ENCODE measurements around the gene SZRD1.

SZRD1 gene

DNA sequence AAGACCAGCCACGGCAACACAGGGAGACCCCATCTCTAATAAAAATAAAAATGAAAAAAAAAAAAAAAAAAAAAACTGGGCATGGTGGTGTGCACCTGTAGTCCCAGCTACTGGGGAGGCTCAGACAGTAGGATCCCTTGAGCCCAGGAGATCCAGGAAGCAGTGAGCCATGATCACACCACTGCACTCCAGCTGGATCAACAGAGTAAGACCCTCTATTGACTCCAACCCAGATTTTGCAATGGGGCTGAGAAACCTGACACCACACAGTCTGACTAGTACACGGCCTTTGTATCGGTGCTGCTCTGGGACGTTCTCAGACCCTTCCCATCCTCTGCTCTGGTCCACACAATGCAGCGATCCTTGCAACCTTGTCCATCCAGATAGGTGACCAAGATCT lies 38.4 kb downstream of the SZRD1 start:
- DNase-seq (ENCODE audit: low spot score) = no peak
- ChIA-PET CTCF (no interaction called here), POLR2A (ENCODE audit: low non-redundant PET) (no interaction called here)
- TF ChIP-seq, protein P1, sequence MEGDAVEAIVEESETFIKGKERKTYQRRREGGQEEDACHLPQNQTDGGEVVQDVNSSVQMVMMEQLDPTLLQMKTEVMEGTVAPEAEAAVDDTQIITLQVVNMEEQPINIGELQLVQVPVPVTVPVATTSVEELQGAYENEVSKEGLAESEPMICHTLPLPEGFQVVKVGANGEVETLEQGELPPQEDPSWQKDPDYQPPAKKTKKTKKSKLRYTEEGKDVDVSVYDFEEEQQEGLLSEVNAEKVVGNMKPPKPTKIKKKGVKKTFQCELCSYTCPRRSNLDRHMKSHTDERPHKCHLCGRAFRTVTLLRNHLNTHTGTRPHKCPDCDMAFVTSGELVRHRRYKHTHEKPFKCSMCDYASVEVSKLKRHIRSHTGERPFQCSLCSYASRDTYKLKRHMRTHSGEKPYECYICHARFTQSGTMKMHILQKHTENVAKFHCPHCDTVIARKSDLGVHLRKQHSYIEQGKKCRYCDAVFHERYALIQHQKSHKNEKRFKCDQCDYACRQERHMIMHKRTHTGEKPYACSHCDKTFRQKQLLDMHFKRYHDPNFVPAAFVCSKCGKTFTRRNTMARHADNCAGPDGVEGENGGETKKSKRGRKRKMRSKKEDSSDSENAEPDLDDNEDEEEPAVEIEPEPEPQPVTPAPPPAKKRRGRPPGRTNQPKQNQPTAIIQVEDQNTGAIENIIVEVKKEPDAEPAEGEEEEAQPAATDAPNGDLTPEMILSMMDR (conservative IDR thresholded peaks at IDR 0.05; ENCODE audit: low read depth) = no peak
- no peak overlapping the region for H3K27ac ChIP-seq

DNA sequence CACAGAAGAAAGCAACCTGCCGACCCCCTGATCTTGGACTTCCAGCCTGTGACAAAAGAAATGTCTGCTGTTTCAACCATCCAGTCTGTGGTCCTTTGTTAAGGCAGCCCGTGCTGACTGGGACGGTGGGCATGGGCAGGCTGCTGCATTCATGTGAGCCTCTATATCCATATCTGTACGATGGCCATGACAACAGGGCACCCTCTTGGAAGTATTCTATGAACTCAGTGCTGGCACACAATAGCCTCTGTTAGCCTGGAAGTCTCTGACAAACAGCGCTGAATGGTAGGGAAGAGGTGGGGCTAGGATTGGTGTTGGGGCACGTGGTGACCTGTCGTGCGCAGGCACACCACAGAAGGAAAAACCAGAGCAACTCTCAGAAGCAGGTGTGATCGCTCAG lies 39.8 kb downstream of the SZRD1 start:
- TF ChIP-seq, protein P1 (conservative IDR thresholded peaks at IDR 0.05; ENCODE audit: low read depth) = no peak

DNA sequence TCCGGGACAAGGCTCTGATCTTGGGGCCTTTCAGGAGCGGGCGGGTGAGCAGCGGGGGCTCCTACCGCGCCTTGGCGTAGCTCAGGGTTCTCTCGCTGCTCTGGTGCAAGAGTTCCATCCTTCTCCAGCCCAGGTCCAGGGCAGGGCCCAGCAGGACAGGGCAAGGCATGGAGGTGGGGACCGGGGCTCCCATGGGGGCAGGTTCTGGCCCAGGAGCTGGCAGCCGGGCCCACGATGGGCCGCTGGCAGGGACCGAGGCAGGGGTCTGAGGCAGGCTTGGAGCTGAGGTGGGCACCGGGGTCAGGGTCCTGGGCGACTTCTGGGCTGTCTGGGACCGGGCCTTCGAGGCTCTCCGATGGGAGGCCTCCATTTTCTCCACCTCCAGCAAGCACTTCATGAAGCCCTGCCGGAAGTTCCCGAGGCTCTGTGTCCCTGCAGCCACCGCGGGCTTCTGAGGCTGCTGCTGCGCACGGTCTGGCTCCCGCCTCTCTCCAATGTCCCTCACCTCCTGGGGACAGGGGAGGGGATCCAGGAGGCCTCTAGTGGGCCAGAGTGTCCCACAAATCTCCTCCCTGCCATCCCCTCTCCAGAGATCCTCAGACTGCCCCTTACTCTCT lies 42.6 kb downstream of the SZRD1 start:
- POLR2A ChIA-PET (ENCODE audit: low non-redundant PET) = no interaction called here
- DNase-seq (ENCODE audit: low spot score) = no peak
- CTCF ChIA-PET = no interaction called here
- TF ChIP-seq, protein P1 (conservative IDR thresholded peaks at IDR 0.05; ENCODE audit: low read depth) = no peak
- H3K27ac ChIP-seq = no peak overlapping the region

More for the DNA sequence above, 39.8 kb downstream of the SZRD1 start:
- ChIA-PET POLR2A (ENCODE audit: low non-redundant PET) (no interaction called here), CTCF (no interaction called here)
- DNase-seq (ENCODE audit: low spot score) = no peak
- no peak overlapping the region for H3K27ac ChIP-seq

DNA sequence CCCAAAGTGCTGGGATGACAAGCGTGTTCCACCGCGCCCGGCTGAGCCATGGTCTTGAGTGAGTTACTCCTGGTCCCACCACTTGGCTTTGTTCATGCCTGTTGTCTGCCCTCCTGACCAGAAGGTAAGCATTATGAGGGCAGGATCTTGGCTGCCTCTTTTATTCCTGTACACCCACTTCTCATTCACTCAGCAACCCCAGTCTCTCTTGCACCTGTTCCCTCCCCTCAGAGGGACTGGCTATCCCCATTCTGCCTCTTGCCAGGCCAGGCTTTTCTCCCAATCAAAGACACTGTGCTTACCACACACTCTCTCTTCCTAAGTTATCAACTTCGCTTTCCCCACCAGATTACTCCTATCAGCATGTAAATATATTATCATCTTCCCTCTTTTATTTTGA lies 43.8 kb downstream of the SZRD1 start:
- TF ChIP-seq, protein P1 (conservative IDR thresholded peaks at IDR 0.05; ENCODE audit: low read depth) = no peak
- DNase-seq (ENCODE audit: low spot score) = no peak
- no peak overlapping the region for H3K27ac ChIP-seq
- ChIA-PET CTCF (interaction anchor here (0.6 kb wide), 1 partner anchor 14 kb away, joined by 4 read pairs; no protein-coding TSS in a partner anchor), POLR2A (ENCODE audit: low non-redundant PET) (no interaction called here)

DNA sequence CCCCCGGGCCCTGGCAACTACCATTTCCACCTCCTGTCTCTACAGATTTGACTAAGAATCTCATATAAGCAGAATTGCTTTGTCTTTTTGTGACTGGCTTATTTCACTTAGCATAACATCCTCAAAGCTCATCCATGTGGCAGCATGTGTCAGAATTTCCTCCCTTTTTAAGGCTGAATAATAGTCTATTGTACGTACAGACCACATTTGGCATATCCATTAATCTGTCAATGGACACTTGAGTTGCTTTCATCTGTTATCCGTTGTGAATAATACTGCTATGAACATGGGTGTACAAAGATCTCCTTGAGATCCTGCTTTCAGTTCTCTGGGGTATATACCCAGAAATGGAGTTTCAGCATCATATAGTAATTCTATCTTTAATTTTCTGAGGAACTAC lies 46.1 kb downstream of the SZRD1 start:
- TF ChIP-seq, protein P1 (conservative IDR thresholded peaks at IDR 0.05; ENCODE audit: low read depth) = no peak
- no peak for DNase-seq (ENCODE audit: low spot score)
- ChIA-PET POLR2A (ENCODE audit: low non-redundant PET) (no interaction called here), CTCF (no interaction called here)
- H3K27ac ChIP-seq = no peak overlapping the region

DNA sequence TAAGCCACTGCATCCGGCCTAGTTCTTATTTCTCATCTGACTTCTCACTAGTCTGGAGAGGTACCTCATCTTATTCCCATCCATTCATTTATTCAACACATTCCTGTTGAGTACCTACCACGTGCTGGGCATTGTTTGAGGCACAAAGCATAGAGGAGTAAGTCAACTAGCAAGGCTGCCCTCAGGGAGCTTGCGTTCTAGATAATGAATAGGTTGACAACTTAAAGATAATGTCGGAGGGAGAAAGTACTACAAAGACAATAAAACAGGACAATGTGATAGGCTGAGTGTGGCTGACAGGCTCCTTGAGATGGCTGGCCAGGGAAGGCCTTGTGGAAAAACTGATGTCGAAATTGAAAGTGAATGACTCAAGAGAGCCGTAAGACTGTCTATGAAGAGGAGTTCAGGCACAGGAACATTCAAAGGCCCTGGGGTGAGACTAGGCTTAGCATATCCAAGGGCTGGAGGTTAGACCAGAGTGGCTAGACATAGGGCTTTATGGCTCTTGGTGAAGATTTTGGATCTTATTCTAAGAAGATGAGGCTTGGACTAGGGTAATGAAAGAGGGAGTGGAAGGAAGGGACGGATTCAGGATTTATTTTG lies 51.9 kb downstream of the SZRD1 start:
- CTCF ChIA-PET = interaction anchor here (0.6 kb wide), 1 partner anchor 223 kb away, joined by 3 read pairs; no protein-coding TSS in a partner anchor
- TF ChIP-seq, protein P1 (conservative IDR thresholded peaks at IDR 0.05; ENCODE audit: low read depth) = no peak
- POLR2A ChIA-PET (ENCODE audit: low non-redundant PET) = no interaction called here
- no peak overlapping the region for H3K27ac ChIP-seq
- no peak for DNase-seq (ENCODE audit: low spot score)

Data from RWPE1 (cell line).